ENCODE results near the gene TTLL1.

The TTLL1 gene

DNA sequence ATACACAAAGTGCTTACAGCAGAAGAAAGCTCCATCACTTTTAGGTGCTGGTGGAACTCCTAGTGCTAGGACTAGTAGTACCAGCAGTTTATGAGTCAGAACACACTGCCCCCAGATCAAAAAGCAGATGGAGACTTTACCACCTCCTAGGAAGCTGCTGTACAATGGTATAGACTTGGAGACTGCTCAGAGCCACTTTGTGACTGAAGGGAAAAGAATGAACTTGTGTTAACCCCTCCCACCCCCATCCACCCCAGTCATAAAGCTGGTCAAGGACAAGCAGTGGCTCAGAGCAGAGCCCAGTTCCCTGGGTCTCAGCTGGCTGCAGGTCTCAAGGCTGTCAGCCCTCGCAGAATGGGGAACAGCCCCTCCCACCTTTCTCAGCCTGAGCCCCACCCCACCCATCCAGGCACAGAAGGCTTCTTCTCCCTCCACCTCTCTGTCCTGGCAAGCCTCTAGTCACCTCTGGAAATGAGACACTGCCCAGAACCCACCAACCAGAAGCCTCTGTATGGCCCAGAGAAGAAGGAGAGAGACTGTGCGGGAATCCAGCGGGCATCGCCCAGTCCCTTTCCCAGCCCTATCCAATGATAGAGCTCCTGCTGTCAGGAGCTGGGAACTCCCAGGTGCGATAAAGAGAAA is 98.1 kb downstream of the TTLL1 start:
- peak in 1 of 2 donors; percentile 15 for DNase-seq

DNA sequence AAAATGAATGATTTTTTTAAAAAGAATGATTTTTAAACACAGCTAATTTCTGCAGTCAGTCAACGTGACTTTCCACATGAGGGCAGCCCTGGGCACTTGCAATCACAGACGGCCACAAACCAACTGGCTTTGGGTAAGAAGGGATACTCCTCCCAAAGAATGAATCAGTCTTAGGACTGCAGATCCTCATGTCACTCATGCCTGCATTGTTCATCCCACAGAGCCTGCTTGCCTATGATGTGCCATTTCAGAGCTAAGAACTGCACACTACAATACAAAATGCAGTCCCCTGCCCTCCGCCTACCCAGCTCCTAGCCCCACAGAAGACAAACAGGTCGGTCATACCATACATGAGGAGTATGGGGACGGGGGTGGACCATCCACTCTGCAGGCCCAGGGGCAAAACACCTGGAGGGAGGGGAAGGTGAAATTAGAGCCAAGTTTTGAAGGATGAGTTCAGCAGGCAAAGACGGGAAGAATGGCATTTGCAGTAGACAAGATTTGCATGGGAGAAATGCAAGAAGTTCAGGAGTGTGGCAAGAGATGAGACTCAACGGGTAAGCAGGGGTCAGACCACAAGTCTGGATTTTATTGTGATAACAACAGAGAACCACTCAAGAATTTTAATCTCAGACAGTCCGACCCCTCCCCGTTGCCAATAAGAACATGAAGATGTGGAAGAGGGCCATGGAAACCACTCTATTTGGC is 98.9 kb downstream of the TTLL1 start:
- DNase-seq: peak; percentile 78 to 84

All from inflammatory macrophage treated with lipopolysaccharide for 1 hour (primary cell).